ENCODE results near the gene ARHGAP24.
"Not testable (repeated sequence)": the region's sequence is repeated elsewhere in the genome, so short reads cannot be mapped to it uniquely, and the experiment has no call there.

The ARHGAP24 gene

DNA sequence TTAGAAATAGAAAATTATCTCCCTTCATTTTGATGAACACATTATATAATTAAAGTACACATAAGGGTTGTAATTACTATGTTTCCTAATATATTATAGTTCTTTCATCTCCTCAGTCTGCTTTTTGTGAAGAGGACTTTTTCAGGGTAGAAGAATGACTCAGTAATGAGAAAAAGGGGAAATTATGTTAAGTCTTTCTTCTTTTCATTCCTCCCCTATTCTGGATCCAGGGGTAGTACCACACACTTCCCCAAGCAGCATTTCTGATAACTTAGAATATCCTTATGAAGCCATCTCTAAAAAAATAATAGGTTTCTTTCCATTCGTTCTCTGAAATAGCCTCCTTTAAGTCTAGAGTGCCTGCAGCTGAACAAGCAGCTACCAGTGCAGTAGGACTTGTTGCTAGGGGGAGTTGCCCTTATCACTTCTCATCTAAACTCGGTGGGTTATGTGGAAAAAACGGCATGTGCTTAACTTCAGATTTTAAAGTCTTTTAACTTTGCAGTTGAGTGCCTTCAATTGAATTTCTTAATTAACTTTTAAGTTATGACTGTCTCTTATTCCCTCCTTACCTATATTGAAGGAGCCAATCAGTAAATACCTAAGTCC is 184.8 kb downstream of the ARHGAP24 start:
- DNase-seq = no peak

DNA sequence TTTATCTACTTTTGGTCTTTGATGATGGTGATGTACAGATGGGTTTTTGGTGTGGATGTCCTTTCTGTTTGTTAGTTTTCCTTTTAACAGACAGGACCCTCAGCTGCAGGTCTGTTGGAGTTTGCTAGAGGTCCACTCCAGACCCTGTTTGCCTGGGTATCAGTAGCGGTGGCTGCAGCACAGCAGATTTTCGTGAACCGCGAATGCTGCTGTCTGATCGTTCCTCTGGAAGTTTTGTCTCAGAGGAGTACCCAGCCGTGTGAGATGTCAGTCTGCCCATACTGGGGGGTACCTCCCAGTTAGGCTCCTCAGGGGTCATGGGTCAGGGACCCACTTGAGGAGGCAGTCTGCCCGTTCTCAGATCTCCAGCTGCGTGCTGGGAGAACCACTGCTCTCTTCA is 191.7 kb downstream of the ARHGAP24 start:
- DNase-seq = not testable (repeated sequence)

DNA sequence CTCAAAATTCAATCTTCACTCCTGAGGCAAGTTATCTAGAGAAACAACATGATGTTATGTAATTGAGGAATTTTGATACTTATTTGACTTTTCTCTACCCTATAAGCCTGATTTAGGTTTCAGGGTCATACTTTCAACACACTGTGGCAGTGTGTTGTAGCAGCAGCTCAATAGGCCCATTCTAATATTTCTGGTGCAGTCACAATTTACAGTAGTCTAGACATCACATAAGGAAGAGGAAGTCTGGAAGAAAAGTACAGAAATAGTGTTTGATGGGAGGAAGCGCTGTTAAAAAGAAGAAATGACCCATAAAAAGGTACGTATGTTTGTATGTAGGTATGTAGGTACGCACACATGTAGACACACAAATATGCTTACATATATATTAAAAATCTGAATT is 194.3 kb downstream of the ARHGAP24 start:
- DNase-seq = no peak

GRCh38 chr4:85669992-85670548 is 195.1 kb downstream of the ARHGAP24 start:
- DNase-seq = no peak

- DNase-seq = no peak
Measured at GRCh38 chr4:85671120-85671519, 196.2 kb downstream of the ARHGAP24 start.

DNA sequence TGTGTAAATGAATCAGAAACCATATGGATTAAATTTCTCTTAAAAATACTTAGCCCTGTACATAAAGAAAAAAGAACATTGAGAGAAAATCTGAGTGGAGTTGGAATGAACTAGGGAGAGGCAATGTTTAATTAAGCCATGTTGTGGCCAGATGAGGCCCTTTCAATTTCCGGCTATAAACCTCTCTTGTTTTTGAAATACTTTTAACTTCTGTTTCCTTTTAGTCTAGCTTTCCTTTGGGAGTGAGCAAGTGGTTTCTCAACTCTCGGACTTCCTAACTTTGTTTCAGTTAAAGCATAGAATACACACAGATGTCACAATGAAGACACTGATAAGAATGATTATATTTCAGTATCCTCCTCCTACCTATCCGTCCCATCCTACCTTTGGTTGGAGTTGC is 197.2 kb downstream of the ARHGAP24 start:
- no peak for DNase-seq

DNA sequence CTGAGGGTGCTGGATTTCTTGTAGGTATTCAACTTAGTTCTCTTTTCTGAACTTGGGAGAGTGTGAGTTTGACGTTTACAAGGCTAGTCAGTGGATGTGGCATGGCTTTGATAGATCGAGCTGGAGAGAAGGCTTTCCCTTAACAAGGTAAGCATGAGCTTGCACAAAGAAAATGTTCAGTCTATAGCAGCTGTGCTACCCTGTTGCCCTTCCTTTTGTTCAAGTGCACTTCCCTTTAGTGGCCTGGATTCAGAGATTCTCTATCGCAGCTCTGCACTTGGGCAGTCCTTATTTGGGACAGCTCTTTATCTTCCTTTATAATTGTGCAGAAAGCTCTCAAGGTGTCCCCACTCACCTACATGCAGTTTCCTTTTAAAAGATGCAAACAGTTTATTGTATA is 198.0 kb downstream of the ARHGAP24 start:
- no peak for DNase-seq

DNA sequence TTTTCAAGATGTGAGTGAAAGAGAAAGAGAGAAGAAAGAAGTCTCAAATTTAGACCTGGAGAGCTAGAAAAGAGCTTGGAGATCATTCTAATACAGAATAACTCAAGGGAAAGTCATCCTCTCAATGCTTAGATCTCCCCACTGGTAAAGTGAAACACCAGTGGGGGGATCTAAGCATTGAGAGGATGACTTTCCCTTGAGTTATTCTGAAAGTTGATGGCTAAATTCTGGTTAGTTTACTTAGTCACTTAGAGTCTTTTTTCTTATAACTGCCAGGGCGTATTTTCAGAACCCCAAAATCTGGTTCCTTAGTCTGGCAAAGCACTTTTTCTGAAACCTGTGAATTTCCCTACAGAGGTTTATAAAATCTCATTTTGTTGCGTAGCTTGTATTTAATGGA is 198.6 kb downstream of the ARHGAP24 start:
- DNase-seq = no peak

GRCh38 chr4:85675076-85676049 is 200.4 kb downstream of the ARHGAP24 start:
- DNase-seq = no peak

- DNase-seq = no peak
Measured at GRCh38 chr4:85676050-85676425, 201.1 kb downstream of the ARHGAP24 start.

GRCh38 chr4:85676850-85677590 is 202.1 kb downstream of the ARHGAP24 start:
- peak; percentile 2 for DNase-seq

DNA sequence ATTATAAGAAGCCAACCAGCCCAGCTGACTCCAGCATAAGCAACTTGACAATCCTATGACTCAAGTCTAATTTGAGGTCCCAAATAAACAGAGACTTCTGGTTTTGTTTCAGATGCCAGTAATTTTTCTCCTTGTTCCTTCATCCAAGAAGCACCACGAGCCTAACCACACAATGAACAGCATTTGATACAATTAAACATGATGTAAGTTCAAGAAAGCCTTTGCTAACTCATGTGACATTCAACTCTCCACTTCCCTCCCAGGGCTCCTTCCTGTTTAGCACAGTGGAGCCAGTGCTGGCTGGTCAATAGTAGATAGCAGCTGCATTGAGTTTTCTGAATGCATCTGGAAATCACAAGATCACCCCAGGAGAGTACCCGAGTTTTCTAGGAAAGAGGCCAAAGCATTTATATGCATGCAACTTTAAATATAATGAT is 206.3 kb downstream of the ARHGAP24 start:
- DNase-seq = no peak

- DNase-seq = no peak
Measured at GRCh38 chr4:85681921-85682320, 207.0 kb downstream of the ARHGAP24 start.

DNA sequence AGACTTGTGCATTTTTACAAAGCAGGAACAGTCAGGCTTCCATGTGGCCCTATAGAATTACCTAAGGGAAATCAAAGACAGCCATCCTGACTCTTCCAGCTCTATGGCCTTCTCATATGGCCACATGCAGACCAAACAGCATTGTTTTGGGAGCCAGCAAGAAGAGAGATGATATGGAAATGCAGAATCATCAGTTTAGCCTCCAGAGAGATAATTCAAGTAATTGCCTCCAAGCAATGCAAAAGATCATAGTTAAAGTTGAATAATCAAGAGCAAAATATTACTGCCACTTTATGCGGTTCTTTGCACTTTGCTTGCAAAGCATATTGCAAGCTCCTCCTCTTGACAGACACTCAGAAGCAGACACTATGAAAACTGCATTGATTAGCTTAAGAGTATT is 207.4 kb downstream of the ARHGAP24 start:
- DNase-seq = no peak

- no peak for DNase-seq
Measured at GRCh38 chr4:85684676-85685075, 209.7 kb downstream of the ARHGAP24 start.

DNA sequence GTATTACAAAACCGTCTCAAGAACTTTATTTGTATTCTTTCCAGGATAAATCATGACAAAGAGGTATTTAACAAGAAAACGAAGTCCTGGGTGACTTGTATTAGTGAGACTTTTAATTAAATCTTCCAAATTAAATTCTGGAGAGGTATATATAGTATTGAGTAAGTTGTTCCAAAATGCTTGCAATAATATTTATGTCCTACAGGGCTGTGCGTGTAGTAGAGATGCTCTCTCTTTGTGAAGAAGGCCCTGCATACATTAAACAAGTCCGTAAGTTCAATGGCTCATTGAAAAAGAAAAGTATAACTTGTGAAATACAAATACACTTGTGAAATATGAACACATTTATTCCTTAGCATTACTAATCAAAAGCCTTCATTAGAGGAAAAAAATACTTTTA is 211.4 kb downstream of the ARHGAP24 start:
- no peak for DNase-seq

DNA sequence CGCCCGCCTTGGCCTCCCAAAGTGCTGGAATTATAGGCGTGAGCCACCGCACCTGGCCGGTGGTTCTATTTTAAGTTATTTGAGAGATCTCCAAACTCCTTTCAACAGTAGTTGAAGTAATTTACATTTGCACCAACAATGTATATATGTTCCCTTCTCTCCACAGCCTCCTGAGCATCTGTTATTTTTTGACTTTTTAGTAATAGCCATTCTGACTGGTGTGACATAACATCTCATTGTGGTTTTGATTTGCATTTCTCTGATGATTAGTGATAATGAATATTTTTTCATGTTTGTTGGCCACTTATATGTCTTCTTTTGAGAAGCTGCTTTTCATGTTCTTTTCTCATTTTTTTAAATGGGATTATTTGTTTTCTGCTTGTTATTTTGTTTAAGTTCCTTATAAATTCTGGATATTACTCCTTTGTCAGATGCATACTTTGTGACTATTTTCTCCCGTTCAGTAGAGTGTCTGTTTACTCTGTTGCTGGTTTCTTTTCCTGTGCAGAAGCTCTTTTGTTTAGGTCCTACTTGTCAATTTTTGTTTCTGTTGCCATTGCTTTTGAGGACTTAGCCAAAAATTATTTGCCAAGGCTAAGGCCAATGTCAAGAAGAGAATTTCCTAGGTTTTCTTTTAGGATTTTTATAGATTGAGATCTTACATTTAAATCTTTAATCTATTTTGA is 213.2 kb downstream of the ARHGAP24 start:
- DNase-seq = no peak

DNA sequence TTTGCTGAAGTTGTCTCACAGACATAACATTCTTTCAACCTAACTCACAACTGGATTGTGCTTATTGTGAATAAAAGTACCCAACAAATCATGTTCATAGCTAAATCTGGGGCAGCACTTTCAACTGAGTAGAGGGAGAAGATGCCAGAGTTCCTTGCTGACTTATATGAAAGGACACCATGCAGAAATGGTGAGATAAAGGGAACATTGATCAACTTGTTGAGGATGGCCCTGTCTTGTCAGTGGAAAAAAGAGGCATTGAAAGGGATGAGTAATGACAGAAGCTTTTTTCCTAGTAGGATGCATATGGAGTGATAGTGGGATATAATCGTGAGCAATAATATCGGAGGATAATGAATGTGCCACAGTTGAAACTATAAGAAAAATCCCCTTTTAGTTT is 221.7 kb downstream of the ARHGAP24 start:
- DNase-seq = no peak

- DNase-seq = no peak
Measured at GRCh38 chr4:85697854-85698253, 222.9 kb downstream of the ARHGAP24 start.

DNA sequence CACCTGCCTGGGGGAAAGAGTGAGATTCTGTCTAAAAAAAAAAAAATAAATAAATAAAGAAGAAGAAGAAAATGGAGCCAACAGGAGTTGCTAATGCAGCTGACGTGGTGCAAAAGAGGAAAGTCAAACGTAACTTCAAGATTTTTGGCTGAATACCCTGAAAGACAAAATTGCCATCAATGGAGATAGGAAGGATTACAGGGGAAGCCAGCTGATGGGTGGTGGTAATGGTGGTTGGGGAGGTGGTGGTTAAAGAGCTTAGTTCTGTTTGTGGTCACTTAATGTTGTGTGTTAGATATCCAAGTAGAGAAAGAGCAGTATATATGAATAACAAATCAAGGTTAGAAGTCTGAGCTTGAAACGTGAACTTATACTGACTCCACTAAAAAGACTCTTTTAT is 225.4 kb downstream of the ARHGAP24 start:
- DNase-seq = no peak

- no peak for DNase-seq
Measured at GRCh38 chr4:85701861-85702321, 226.9 kb downstream of the ARHGAP24 start.

DNA sequence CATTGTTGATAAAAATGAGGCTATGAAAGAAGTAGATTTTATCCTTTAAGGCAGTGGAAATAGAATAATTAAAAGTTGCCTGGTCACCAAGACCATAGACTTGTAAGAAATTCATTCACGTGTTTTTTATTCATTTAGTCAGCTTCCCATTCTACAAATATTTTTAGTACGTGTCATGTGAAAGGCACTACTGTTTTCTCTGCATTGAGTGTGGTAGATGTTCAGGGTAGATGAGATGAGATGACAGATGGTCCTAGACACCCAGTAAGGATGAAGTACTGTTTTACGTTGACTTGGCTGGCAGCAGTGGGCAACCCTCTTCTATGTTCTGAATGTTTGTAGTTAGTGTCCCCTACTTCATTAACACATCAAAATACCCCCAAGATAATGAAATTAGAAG is 228.1 kb downstream of the ARHGAP24 start:
- no peak for DNase-seq

GRCh38 chr4:85707611-85708010 is 232.7 kb downstream of the ARHGAP24 start:
- no peak for DNase-seq

Data from NCI-H526 treated with DMSO at 0.1 percent for 48 hours (cell line).